SK-N-SH (cell line): Measurements from ENCODE around the gene FRMPD4. TPM values are rescaled to one million over a fixed set of nuclear protein-coding genes. Genes with fewer than 3 reads are reported as not detected.
A peak's percentile ranks its signal among the peaks of the same experiment; 100 is the strongest.

ENCODE experiments used
- CTCF ChIA-PET: fragments of 300-600, 350-600 bp; formaldehyde crosslinking; extraction: SDS; loops from one replicate; lab custom pipeline; 2021; lab: Yijun Ruan, JAX
- POLR2A ChIA-PET: fragments of 350-600 bp; sonication (Branson Sonifier 250); formaldehyde crosslinking; extraction: SDS; loops from one replicate; lab custom pipeline; 2020; ENCODE audit warnings: antibody characterized with exemption, inconsistent platforms; lab: Yijun Ruan, JAX
- DNase-seq: peaks from one replicate; pipeline ENCODE4 v3.0.0; 2012
- H2AFZ ChIP-seq: fragments of 200-600 bp; sonication (generic); 2 replicates; pipeline ENCODE4 v1.8.1; 2016; ENCODE audit warnings: antibody characterized with exemption, mild to moderate bottlenecking, low read depth
- H3F3A ChIP-seq: fragments of 200-600 bp; sonication (generic); replicated peaks from 2 replicates; pipeline ENCODE3; 2016; ENCODE audit warnings: antibody characterized with exemption, mild to moderate bottlenecking; ENCODE audit not compliant: insufficient read depth
- H3K27ac ChIP-seq, 2 experiments: fragments of 200-500 bp in 1 of 2; fragments of 200-600 bp in 1 of 2; sonication (Bioruptor generic) in 1 of 2; sonication (generic), shearing (Covaris generic) in 1 of 2; 2 replicates each; pipeline versions ENCODE4 v1.5.1 to v1.6.1; 2014 to 2016; ENCODE audit warnings: low read depth in 2 of 2, inconsistent platforms in 1 of 2, low read length in 1 of 2, mild to moderate bottlenecking in 1 of 2, mixed read lengths in 1 of 2
- H3K27me3 ChIP-seq: fragments of 200-600 bp; sonication (generic), shearing (Covaris generic); 2 replicates; pipeline ENCODE4 v1.6.1; 2016; ENCODE audit warnings: mixed run types; ENCODE audit not compliant: insufficient read depth
- H3K36me3 ChIP-seq, 2 experiments: fragments of 200-500 bp in 1 of 2; fragments of 200-600 bp in 1 of 2; sonication (Bioruptor generic) in 1 of 2; sonication (generic) in 1 of 2; replicated peaks in 1 of 2; 2 replicates each; pipeline versions ENCODE3 to v1.5.1; 2014 to 2016; ENCODE audit warnings: low read length in 1 of 2, mild to moderate bottlenecking in 1 of 2; ENCODE audit not compliant: insufficient read depth in 2 of 2, control insufficient read depth in 1 of 2
- H3K4me1 ChIP-seq, 2 experiments: fragments of 200-500 bp in 1 of 2; fragments of 200-600 bp in 1 of 2; sonication (Bioruptor generic) in 1 of 2; sonication (generic), shearing (Covaris generic) in 1 of 2; 2 replicates each; pipeline versions ENCODE4 v1.5.1 to v1.6.1; 2014 to 2016; ENCODE audit warnings: low read depth in 1 of 2, low read length in 1 of 2, mixed run types in 1 of 2; ENCODE audit not compliant: insufficient read depth in 2 of 2, control insufficient read depth in 1 of 2
- H3K4me2 ChIP-seq: fragments of 200-600 bp; sonication (generic), shearing (Covaris generic); 2 replicates; pipeline ENCODE4 v1.6.1; 2017; ENCODE audit warnings: mixed run types
- H3K4me3 ChIP-seq, 2 experiments: fragments of 200-500 bp in 1 of 2; fragments of 200-600 bp in 1 of 2; sonication (Bioruptor generic) in 1 of 2; sonication (generic), shearing (Covaris generic) in 1 of 2; 2 replicates each; pipeline versions ENCODE4 v1.5.1 to v1.8.1; 2014 to 2016; ENCODE audit warnings: low read depth in 2 of 2, inconsistent platforms in 1 of 2, low read length in 1 of 2, mild to moderate bottlenecking in 1 of 2, mixed read lengths in 1 of 2, moderate library complexity in 1 of 2
- H3K79me2 ChIP-seq: fragments of 200-600 bp; sonication (generic); 2 replicates; pipeline ENCODE4 v1.8.1; 2017; ENCODE audit warnings: mild to moderate bottlenecking; ENCODE audit not compliant: insufficient read depth
- H3K9ac ChIP-seq: fragments of 200-600 bp; sonication (generic); 2 replicates; pipeline ENCODE4 v1.6.1; 2017; ENCODE audit warnings: mixed run types
- H3K9me2 ChIP-seq: fragments of 200-600 bp; sonication (generic); 2 replicates; pipeline ENCODE4 v1.6.1; 2017; ENCODE audit warnings: mixed run types
- H3K9me3 ChIP-seq: fragments of 200-600 bp; sonication (generic); 2 replicates; pipeline ENCODE4 v1.6.1; 2017; ENCODE audit warnings: mixed run types, mild to moderate bottlenecking, moderate library complexity
- H4K20me1 ChIP-seq: fragments of 200-600 bp; sonication (generic); 2 replicates; pipeline ENCODE4 v1.6.1; 2017; ENCODE audit warnings: mild to moderate bottlenecking, mixed run types; ENCODE audit not compliant: insufficient read depth
- CHD2 ChIP-seq: fragments of 150-350 bp; IDR thresholded peaks from 2 replicates; pipeline ENCODE4 v1.6.1; 2018; ENCODE audit warnings: low read length; ENCODE audit not compliant: partially characterized antibody
- EP300 ChIP-seq, 2 experiments: IDR thresholded peaks; 2 replicates each; pipeline versions ENCODE4 v1.4.0 to v1.6.1; 2012; ENCODE audit warnings: borderline replicate concordance in 1 of 2, low read depth in 1 of 2, low read length in 1 of 2
- FOSL2 ChIP-seq: IDR thresholded peaks from 2 replicates; pipeline ENCODE4 v1.4.0; 2012; ENCODE audit warnings: low read depth, mild to moderate bottlenecking, moderate library complexity, borderline replicate concordance
- GABPA ChIP-seq: IDR thresholded peaks from 2 replicates; pipeline ENCODE4 v1.4.0; 2012; ENCODE audit warnings: low read depth, mild to moderate bottlenecking
- GATA2 ChIP-seq: sonication (generic); formaldehyde crosslinking; IDR thresholded peaks from 2 replicates; pipeline ENCODE4 v1.5.0; 2020; ENCODE audit warnings: mild to moderate bottlenecking, missing genetic modification reagents
- IRF3 ChIP-seq: fragments of 150-350 bp; IDR thresholded peaks from 2 replicates; pipeline ENCODE4 v1.6.1; 2016; ENCODE audit warnings: mild to moderate bottlenecking, low read depth, low read length
- MAX ChIP-seq: IDR thresholded peaks from 2 replicates; pipeline ENCODE4 v1.4.0; 2012; ENCODE audit warnings: low read depth
- MEF2A ChIP-seq: IDR thresholded peaks from 2 replicates; pipeline ENCODE4 v1.4.0; 2012; ENCODE audit warnings: low read depth, borderline replicate concordance
- REST ChIP-seq: IDR thresholded peaks from 2 replicates; pipeline ENCODE4 v1.6.1; 2012; ENCODE audit warnings: mild to moderate bottlenecking, low read depth, low read length, moderate library complexity
- RFX5 ChIP-seq: IDR thresholded peaks from 2 replicates; pipeline ENCODE4 v1.6.1; 2012; ENCODE audit warnings: mild to moderate bottlenecking, improper control_type of control experiment, low read length
- RXRA ChIP-seq: IDR thresholded peaks from 2 replicates; pipeline ENCODE4 v1.4.0; 2012; ENCODE audit warnings: low read depth, mild to moderate bottlenecking, borderline replicate concordance
- SIN3A ChIP-seq: IDR thresholded peaks from 2 replicates; pipeline ENCODE4 v1.6.1; 2012; ENCODE audit warnings: low read depth, mild to moderate bottlenecking, low read length, moderate library complexity, borderline replicate concordance
- TCF12 ChIP-seq: IDR thresholded peaks from 2 replicates; pipeline ENCODE4 v1.4.0; 2012
- YY1 ChIP-seq: IDR thresholded peaks from 2 replicates; pipeline ENCODE4 v1.4.0; 2012; ENCODE audit warnings: low read depth, mild to moderate bottlenecking
- WGBS: methylation state at CpG from one replicate; pipeline ENCODE4 v1.1.6; 2017; ENCODE audit warnings: low lambda C conversion rate; 5-methylcytosine and 5-hydroxymethylcytosine counted together
- polyA plus RNA-seq, 3 experiments: library from polyadenylated mRNA; depleted of rRNA; stranded (reverse); fragments of >200 nt; gene quantifications; 2 replicates each; pipeline ENCODE4 v1.2.3, GENCODE V29; 2012
- TF ChIP-seq, protein P1 (sequence below): IDR thresholded peaks from 2 replicates; pipeline ENCODE4 v1.4.0; 2012; ENCODE audit warnings: low read depth, borderline replicate concordance

The FRMPD4 gene
- polyA plus RNA-seq, 1 of the 3 experiments (the other 2 are of a cell fraction) = not detected

GRCh38 chrX:12548341-12548740 is 410.1 kb downstream of the FRMPD4 start:
- H3K36me3 ChIP-seq = no peaks in the 10 kb centered on the region
- WGBS = 6% methylated on average over 3 of the region's 3 CpGs
- H3K4me3 ChIP-seq = no peak overlapping the region
- H3K79me2 ChIP-seq = no peaks in the 10 kb centered on the region
- no peaks in the 10 kb centered on the region for H3K9me2 ChIP-seq
- no peaks in the 10 kb centered on the region for H3K9me3 ChIP-seq
- no peak for DNase-seq
- TF ChIP-seq RFX5 (no peak), TCF12 (no peak), IRF3 (no peak), RXRA (no peak), EP300 (IDR thresholded peaks at IDR 0.05; ENCODE audit: borderline replicate concordance in 1 of 2, low read depth in 1 of 2, low read length in 1 of 2) (no peak), MAX (no peak), CHD2 (no peak), MEF2A (no peak), GABPA (no peak), SIN3A (no peak), FOSL2 (no peak), GATA2 (no peak)
- TF ChIP-seq, protein P1, sequence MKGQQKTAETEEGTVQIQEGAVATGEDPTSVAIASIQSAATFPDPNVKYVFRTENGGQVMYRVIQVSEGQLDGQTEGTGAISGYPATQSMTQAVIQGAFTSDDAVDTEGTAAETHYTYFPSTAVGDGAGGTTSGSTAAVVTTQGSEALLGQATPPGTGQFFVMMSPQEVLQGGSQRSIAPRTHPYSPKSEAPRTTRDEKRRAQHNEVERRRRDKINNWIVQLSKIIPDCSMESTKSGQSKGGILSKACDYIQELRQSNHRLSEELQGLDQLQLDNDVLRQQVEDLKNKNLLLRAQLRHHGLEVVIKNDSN = no peak
- H4K20me1 ChIP-seq = no peaks in the 10 kb centered on the region
- no peak overlapping the region for H3K4me2 ChIP-seq
- no peak overlapping the region for H3K9ac ChIP-seq
- CTCF ChIA-PET = no interaction called here
- H3K4me1 ChIP-seq = no peaks in the 10 kb centered on the region
- POLR2A ChIA-PET = no interaction called here
- no peaks in the 10 kb centered on the region for H3F3A ChIP-seq
- no peaks in the 10 kb centered on the region for H3K27me3 ChIP-seq
- H2AFZ ChIP-seq = no peak overlapping the region
- no peak overlapping the region for H3K27ac ChIP-seq

DNA sequence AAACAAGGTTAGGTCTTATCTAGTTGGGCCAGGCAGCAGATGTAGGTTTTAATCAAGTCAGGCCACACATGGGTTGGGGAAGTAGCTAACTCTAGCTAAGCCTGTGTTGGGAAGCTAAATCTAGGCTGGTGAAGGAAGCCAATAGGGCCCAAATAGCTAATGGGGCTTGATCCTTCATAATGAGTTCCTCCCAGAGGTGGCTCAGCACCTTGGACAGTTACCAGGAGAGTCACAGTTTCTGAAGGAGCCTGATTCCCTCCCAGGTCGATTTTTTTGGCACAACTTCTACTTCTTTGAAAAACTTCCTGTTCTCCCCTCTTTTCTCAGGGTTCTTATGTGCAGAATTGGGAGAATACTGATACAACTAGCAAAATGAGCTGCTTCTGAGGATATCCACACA is 410.5 kb downstream of the FRMPD4 start:
- H3K4me1 ChIP-seq = no peaks in the 10 kb centered on the region
- no peaks in the 10 kb centered on the region for H4K20me1 ChIP-seq
- no peak overlapping the region for H3K27ac ChIP-seq
- H3K27me3 ChIP-seq = no peaks in the 10 kb centered on the region
- 0% methylated on average over 1 of the region's 1 CpG for WGBS
- no peaks in the 10 kb centered on the region for H3K9me2 ChIP-seq
- H3K9me3 ChIP-seq = no peaks in the 10 kb centered on the region
- no peaks in the 10 kb centered on the region for H3K79me2 ChIP-seq
- CTCF ChIA-PET = no interaction called here
- DNase-seq = no peak
- H3K9ac ChIP-seq = no peak overlapping the region
- TF ChIP-seq CHD2 (no peak), YY1 (no peak), REST (peak; percentile 95)
- H3K4me2 ChIP-seq = no peak overlapping the region
- POLR2A ChIA-PET = no interaction called here
- H3K4me3 ChIP-seq = no peak overlapping the region
- H3F3A ChIP-seq = no peaks in the 10 kb centered on the region
- no peaks in the 10 kb centered on the region for H3K36me3 ChIP-seq
- no peak overlapping the region for H2AFZ ChIP-seq
